GM18505 (cell line): ENCODE measurements around the gene OAF.
"Not testable (repeated sequence)": the region's sequence is repeated elsewhere in the genome, so short reads cannot be mapped to it uniquely, and the experiment has no call there.

ENCODE experiments used
- ATAC-seq: cut with Tn5 transposase; IDR thresholded peaks from one replicate; pipeline ENCODE4 v1.9.1; 2021; ENCODE audit not compliant: unreplicated experiment
- POLR2A ChIP-seq: IDR thresholded peaks from 4 replicates; pipeline ENCODE4 v1.6.1; 2011; ENCODE audit warnings: borderline replicate concordance; ENCODE audit not compliant: insufficient read depth, insufficient read length; ENCODE audit errors: extremely low read depth

The OAF gene

DNA sequence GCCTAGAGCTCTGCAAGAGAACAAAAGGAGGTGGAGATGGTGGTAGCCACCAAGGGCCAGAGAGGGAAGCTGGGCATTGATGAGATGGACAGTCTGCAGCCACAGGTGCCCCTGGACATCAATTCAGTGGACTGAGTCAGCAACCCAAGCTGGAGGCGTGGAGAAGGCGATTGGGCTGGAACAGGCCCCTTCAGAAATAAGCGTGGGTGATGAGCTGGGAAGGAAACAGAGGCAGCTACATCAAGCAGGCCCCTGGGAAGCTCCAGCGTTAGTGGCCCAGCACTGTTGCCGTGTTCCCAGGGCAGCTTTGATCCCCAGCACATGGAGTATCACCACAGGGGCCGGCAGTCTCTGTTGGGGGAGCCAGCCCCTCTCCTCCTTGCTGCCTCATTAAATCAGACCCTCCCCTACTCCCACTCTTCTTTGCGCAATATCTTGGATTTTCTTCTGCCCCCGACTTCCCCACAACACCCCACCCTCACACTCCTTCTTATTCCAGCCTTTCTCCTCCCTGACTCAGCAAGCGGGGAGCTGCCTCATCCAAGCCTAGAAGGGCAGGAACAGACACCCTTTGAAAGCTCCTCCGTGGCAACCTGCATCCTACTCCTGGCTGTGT lies 31.7 kb upstream of the OAF start:
- TF ChIP-seq POLR2A, result no peak
- ATAC-seq, result no peak

DNA sequence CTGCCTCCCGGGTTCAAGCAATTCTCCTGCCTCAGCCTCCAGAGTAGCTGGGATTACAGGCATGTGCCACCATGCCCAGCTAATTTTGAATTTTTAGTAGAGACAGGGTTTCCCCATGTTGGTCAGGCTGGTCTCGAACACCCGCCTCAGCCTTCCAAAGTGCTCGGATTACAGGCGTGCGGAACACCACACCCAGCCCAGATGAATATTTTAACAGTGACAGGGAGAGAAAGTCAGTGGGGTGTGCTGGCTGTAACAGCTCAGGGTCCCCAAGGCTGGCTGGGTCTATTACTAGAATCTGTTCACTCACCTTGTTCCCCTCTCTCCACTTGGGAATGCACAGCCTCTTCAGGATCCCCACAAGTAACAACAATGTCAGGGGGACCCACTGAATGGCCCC lies 30.8 kb upstream of the OAF start:
- not testable (repeated sequence) for ATAC-seq

DNA sequence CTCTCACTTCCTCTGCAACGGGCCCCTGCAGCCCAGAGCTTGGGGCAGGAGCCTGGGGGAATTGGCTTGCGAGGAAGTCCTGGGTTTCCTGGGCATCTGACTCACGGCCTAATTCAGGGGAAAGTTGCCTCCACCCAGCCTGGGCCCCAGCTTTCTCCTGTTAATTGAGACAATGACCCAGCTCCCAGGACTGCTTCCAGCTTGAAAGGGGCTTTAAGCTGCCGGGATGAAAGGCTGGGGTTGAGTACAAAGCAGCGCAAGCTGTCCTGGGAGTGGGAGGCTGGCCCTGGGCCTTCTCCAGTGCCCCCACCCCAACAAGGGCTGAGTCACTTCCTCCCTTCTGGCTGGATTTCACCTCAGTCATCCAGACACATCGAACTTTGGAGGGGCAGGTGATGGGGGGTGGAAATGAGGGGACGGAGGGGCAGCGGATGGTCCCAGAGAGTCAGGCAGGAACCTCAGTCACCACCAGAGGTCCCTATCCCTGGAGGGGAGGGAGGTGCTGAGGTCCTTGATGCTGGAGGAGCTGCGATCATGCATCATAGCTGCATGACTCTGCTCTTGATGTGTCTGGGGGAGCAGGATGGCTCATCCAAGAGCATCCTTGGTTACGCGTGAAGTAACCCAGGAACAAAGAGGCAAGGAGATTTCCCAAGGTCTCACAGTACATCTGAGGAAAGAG lies 30.1 kb upstream of the OAF start:
- ATAC-seq, result no peak

DNA sequence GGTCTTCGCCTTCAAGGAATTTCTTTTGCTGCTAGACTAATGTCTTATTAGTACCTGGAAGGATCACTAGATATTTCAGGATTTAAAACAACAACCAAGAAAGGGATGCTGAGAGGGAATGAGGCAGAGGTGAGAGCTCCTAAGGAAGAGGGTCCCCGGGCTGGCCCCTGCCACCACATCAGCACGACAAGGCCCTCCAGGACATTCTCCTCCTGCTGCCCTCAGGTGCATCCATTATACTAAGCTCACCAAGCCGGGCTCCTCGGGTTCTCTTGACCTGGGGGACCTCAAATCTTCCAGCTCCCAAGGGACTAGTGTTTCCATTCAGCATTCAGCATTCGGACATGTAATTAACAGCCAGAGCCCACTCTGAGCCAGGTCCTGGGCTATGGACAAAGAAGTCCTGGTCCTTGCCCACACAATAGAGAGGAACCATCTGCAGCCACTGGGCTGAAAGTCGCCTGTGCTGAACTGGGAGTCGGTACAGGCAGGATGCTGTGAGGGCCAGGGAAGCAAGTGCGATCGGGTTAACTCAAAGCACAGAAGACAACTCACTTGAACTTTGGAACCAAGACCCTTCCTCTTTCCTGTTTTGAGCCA lies 29.4 kb upstream of the OAF start:
- TF ChIP-seq POLR2A, result no peak
- no peak for ATAC-seq

More for the DNA sequence above, 30.1 kb upstream of the OAF start:
- no peak for TF ChIP-seq POLR2A

DNA sequence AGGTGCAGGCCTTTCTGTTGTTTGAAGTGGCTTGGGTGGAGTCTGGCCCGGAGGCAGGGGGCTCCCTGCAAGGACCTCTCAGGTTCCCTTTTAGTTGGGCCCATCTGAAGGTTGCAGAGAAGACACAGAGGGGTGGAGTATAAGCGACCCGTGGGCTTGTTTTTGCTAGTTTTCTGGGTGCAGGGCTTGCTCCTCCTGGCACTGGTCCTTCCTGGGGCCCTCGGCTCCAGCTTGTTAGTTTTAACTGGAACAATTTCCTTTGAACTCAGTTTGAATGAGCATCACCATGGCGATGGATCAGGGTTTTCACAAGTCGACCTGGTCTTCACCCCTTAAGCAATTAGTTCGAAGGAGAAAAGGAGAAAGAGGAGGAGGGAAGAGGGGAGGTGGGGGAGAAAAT lies 28.5 kb upstream of the OAF start:
- ATAC-seq, result no peak
- no peak for TF ChIP-seq POLR2A

DNA sequence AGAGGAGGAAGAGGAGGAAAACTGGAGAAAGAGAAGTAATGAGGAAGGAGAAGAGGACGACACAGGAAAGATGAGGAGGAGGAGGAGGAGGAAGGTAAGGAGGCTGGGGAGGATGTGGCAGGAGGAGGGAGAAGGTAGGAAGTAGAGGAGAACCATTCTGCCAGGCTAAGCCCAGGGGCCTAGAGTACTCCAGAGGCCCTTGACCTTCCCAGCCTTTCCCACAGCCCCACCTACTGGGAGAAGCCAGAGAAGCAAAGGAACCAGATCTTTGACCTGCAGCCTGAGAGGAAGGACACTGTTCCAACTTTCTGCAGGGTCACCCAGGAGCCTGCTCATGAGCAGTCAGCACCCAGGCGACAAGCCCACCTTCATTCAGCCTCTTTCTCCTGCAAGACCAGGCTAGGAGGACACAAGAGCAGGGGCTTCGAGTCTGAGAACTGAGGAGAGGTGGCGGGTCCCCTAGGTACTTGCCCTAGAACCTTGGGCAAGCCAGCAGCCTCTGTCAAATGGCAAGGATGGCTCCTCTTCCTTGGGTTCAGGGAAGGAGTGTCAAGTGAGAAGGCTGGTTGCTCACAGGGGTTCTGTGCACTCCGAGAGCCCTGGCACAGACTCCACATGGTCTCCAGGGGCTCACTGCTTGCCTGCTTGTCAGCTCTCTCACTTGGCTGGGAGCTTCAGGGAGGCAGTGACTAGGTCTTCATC lies 27.9 kb upstream of the OAF start:
- no peak for ATAC-seq
- no peak for TF ChIP-seq POLR2A

DNA sequence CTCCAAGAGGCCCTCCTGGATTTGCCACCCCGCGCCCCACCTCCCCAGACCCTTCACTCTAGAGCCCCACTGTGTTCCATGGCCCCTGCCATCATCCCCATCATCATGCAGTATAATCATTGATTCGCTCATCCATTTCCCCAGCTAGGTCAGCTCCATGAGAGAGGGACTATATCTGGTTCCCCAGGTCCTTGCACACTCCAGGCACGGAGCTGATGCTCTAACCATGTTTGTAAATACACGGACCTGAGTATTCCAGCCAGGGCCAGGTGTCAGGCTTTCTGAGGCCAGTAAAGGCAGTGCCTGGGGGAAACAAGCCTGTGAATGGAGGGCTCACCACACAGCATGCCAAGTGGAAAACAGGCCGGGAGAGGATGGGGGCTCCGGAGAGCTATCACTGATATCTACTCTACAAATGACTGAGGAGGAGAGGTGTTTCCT lies 27.1 kb upstream of the OAF start:
- ATAC-seq, result no peak

DNA sequence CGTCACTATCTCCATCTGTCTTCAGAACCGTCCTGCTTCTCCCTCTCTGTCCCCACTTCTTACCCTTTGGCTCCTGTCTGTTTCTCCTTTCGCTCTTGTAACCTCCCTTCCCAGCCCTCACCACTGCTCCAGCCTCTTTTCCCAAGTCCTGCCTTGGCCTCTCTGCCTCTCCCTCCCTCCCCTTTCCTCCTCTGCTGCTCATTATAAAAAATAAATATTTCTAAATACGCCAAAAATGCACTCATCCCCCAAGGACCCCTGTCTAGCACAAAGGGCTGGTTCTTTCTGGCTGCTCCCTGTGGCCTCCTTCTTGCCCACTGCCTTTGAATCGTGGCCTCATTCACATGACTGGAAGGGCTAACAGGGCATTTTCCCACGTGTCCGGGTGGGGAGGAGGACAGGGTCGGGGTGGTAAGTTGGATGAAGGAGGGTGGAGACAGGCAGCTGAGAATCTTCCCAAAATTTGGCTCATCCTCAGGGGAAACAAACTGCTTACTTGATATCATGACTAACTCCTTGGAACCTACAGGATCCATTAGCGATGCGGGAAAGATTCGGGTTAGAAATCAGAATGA lies 26.4 kb upstream of the OAF start:
- TF ChIP-seq POLR2A, result no peak
- no peak for ATAC-seq

More for the DNA sequence above, 27.1 kb upstream of the OAF start:
- TF ChIP-seq POLR2A, result no peak

DNA sequence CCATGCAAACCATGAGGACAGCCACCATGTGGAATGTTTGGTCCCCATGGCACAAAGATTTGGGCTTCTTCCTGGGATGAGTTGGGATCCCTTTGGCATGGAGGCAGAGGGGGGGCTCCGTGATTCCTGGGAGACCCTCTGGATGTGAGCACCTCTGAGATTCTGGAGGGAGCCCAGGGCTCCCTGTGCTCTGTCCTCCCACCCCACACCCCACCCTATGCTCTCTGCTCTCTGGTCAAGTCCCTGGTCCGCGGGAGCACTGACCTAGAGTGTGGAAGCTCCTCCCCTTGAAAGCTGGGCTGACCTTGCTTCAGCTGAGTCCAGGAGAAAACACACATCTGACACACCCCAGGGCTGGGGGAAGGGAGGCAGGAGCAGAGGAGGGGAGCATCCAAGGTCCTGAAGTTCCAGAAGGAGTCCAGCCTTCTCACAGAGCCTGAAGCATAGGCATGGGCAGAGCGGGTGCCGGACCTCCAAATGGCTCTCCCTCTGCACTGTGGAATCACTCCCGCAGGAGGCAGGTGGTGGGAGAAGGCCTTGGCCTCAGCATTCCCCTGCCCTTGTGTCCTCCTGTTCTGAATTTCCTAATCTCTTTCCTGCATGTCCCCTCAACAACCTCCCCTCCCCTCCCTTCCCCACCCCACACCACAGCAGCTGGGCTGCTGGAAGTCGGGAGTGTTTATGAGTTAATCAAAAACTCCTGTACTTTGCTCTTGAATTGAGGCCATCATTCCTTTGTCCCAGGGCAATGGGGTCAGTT lies 25.7 kb upstream of the OAF start:
- no peak for ATAC-seq
- TF ChIP-seq POLR2A, result no peak

DNA sequence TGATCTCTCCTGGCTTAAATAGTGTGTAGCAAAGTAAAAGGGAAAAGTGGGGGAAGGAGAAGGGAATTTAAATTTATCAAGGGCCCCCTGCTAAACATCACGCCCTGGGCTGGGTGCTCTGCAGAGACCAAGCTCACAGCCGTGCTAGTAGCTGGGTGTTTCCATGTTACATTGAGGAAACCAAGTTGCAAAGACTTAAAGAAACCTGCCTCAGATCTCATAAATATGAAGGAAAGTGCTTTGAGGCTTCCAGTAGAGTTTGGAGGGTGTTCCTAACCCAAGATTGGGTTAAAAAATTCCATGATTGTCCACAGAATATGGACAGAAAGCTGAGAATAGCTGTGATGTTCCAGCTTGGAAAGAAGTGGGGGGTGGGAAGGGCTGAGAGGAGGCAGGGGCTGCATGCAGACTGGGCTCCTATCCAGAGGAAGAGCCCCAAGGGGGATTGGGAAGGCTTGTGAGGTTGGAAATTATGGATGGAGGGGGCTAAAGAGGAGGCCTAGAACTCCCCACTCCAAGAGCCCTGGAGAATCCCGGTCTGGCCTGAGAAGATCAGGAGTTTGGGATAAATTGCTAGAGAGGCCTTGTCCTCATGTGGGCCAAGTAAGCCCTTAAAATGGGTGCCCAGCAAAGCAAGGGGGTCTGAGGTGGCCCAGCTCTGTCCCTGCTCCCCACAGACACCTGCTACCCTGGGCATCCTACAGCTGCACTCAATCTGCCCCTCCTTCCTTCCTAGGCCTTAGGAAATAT lies 25.0 kb upstream of the OAF start:
- ATAC-seq, result no peak
- no peak for TF ChIP-seq POLR2A

DNA sequence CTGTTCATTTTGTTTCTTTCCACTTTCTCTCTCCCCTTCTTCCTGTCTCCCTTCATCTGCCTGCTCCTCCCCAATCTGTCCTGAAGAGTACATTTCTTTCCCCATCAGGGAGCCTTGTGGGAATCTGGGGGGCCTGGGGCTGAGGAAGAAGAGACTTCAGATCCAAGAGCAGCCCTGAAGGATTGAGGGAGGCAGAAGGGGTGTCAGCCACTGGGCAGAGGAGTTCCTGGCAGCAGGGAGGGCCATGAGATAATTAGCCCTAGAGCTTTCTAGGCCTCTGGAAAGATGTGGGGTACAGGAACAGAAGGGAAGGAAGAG lies 24.4 kb upstream of the OAF start:
- no peak for TF ChIP-seq POLR2A
- ATAC-seq, result no peak

DNA sequence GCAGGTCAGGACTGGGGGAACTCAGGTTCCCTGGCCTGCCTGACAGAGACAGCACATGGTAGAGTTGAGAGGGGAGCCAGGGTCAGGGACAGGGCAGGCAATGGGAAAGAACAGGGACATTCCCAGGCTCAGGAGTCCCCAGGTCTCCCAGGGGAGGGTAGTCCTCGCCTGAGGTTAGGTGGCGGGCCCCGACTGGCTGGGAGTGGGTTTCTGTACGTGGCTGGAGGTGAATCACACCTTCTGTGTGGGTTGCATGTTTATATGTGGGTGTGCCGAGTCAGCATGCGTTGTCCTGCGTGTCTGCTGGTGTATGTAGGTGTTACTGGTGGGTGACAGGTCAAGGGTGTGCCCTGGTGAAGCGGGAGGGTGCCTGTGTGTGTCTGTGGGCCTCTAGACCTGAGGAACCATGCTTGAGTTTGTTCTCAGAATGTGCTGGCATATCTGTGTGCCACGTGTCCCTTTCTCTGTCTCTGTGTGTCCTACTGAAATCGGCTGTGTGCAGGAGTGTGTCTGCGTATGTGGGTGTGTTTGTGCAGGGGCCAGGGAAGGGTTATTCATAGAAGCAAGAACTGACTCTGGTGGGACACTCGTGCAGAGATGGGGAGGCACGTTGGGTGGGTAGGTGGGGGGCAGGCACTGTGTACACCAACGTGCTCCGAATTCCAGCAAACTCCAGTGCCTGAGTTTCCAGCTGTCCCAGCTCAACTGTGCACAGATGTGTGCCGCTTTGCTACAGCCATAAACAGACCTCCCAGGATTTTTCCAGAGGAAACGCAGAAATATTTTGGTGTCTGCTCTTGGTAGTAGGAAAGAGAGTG lies 23.8 kb upstream of the OAF start:
- no peak for TF ChIP-seq POLR2A
- no peak for ATAC-seq

DNA sequence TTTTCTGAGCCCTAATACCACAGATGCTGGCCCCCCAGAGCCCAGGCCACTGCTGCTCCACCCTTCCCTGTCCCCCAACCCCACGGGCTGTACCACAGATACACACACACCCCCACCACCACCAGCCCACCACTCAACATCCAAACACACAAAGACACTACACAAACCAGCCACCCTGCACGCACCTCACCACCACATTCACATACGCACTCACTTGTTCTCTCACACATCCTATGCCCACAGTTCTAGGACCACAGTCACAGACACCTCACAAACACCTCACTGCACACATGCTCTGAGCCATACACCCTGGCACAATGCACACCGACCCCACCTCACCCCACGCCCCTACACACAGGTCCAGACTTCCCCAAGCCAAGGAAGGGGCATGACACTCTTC lies 22.5 kb upstream of the OAF start:
- no peak for TF ChIP-seq POLR2A
- no peak for ATAC-seq
